HUES64 (cell line): ENCODE results near the gene CCT2.

Experiments used
- H3K27ac ChIP-seq: 2 replicates; pipeline ENCODE4 v1.7.0; 2013; ENCODE audit warnings: low read depth, low read length, inconsistent platforms
- H3K27me3 ChIP-seq: 2 replicates; pipeline ENCODE4 v1.6.1; 2013; ENCODE audit warnings: mild to moderate bottlenecking, low read length; ENCODE audit not compliant: insufficient read depth
- H3K36me3 ChIP-seq: 2 replicates; pipeline ENCODE4 v1.6.1; 2013; ENCODE audit warnings: mild to moderate bottlenecking, low read length; ENCODE audit not compliant: insufficient read depth
- H3K4me1 ChIP-seq: 2 replicates; pipeline ENCODE4 v1.6.1; 2013; ENCODE audit warnings: mild to moderate bottlenecking, low read length, moderate library complexity; ENCODE audit not compliant: insufficient read depth
- H3K4me3 ChIP-seq: 2 replicates; pipeline ENCODE4 v1.5.1; 2013; ENCODE audit warnings: mild to moderate bottlenecking, low read length, moderate library complexity
- H3K9ac ChIP-seq: 2 replicates; pipeline ENCODE4 v1.6.1; 2013; ENCODE audit warnings: mild to moderate bottlenecking, low read depth, low read length
- H3K9me3 ChIP-seq: 2 replicates; pipeline ENCODE4 v1.6.1; 2013; ENCODE audit warnings: low read depth, low read length; ENCODE audit not compliant: insufficient read depth
- WGBS: fragments of 150-250, 120-280 bp; methylation state at CpG from one replicate; pipeline ENCODE4 v1.1.7; 2013; ENCODE audit warnings: missing lambda C conversion rate; 5-methylcytosine and 5-hydroxymethylcytosine counted together

Gene CCT2

DNA sequence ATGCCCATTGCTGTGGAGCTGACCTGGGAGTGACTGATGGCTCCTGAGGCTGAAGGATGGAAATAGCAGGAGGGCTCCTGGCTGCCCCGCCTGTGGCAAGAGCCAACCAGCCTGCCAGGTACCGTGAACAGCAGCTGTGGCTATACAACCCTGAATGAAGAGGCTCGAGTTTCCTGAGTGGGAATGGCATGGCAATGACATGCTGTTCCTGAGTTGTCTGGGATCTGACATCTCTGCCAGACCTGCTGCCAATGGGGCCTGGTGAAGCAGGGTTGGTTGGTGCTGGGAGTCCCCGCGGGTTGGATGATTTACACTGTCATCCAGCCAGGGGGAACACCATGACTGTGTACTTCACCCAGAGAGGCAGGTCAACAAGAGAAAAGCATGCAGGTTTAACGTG is 57.3 kb downstream of the CCT2 start:
- Histone ChIP-seq H3K27me3 (no peaks in the 10 kb centered on the region), H3K4me3 (no peak overlapping the region), H3K9me3 (no peaks in the 10 kb centered on the region), H3K27ac (no peak overlapping the region), H3K4me1 (no peaks in the 10 kb centered on the region), H3K36me3 (no peaks in the 10 kb centered on the region), H3K9ac (no peak overlapping the region)
- WGBS: 89% methylated on average over 6 of the region's 6 CpGs

DNA sequence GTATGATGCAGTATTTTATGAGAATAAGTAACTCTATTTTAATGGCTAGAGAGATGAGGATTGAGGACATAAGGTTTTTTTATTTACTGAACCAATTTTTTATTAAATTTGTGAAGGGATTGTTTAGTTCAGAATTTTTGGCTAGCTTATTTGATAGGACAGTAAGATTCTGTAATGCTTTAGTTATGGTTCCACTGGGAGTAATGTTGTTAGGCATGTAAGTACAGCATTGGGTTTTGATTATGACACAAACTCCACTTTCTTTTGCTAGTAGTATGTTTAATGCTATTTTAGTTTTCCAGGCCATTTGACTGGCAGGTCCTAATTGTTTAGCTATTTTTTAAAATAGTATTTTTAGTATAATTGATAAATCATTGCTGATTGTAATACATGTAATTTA is 59.3 kb downstream of the CCT2 start:
- no peaks in the 10 kb centered on the region for H3K9me3 ChIP-seq
- no peak overlapping the region for H3K4me3 ChIP-seq
- H3K4me1 ChIP-seq: no peaks in the 10 kb centered on the region
- no peak overlapping the region for H3K9ac ChIP-seq
- no peaks in the 10 kb centered on the region for H3K27me3 ChIP-seq
- no peak overlapping the region for H3K27ac ChIP-seq
- no peaks in the 10 kb centered on the region for H3K36me3 ChIP-seq

DNA sequence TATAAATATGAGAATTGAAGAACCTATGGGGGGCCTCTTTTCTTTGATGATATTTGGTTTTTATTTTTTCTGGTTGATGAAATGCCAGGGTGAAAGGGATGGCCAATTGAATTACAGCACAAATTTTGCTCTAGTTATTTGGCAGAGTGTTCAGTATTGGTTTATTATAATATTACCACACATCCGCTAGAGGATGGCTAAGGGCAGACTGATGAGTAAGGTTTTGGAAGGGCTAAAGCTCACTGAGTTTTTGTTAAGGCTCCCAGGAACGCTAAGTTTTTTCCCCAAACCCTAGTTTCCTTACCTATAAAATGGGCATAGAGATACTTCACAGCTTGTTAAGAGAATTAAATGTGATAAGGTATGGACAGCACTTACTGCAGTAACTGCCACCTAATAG is 59.8 kb downstream of the CCT2 start:
- Histone ChIP-seq H3K9me3 (no peaks in the 10 kb centered on the region), H3K9ac (no peak overlapping the region), H3K4me3 (no peak overlapping the region), H3K36me3 (no peaks in the 10 kb centered on the region), H3K27me3 (no peaks in the 10 kb centered on the region), H3K4me1 (no peaks in the 10 kb centered on the region), H3K27ac (no peak overlapping the region)
- 100% methylated on average over 1 of the region's 2 CpGs for WGBS

DNA sequence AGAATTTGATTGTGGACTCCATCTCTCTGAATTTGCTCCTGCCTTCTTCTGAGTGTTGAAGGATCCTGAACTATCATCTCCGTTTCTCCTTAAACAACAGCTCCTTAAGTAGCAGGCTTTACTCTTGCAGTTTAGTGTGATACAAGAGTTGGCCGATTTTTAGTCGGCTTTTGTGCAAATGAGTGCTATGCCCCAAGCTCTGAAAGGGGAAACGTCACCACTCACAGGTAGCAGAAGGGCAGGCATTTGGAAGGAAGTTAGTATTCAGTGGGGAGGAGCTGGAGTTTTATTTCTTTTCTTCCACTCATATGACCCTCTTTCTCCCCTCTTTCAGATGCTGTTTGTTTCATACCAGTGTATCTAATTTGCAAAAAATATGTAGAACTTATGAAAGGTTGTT is 61.9 kb downstream of the CCT2 start:
- Histone ChIP-seq H3K9me3 (no peaks in the 10 kb centered on the region), H3K27ac (no peak overlapping the region), H3K36me3 (no peaks in the 10 kb centered on the region), H3K9ac (no peak overlapping the region), H3K27me3 (no peaks in the 10 kb centered on the region), H3K4me1 (no peaks in the 10 kb centered on the region), H3K4me3 (no peak overlapping the region)
- 56% methylated on average over 4 of the region's 4 CpGs for WGBS

DNA sequence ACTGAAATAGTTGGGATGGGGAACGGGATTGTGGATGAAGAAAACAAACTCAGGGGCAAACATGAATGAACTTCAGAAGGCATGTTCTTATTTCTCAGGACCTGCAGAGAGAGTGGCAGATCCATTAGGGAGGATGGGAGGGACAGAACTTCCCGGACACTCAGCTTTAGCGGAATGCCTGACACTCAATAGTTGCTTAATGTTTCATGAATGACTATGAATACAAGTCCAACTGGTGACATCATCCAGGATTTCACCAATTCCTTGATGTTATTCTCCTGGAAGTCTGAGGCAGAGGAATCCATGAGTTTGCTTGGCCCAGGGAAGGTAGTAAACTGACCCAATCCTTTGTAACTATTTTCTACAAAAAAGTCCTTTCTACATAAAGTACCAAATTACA is 63.2 kb downstream of the CCT2 start:
- Histone ChIP-seq H3K9ac (no peak overlapping the region), H3K27ac (no peak overlapping the region), H3K9me3 (no peaks in the 10 kb centered on the region), H3K4me1 (no peaks in the 10 kb centered on the region), H3K27me3 (no peaks in the 10 kb centered on the region), H3K4me3 (no peak overlapping the region), H3K36me3 (no peaks in the 10 kb centered on the region)
- WGBS: 92% methylated on average over 3 of the region's 3 CpGs

DNA sequence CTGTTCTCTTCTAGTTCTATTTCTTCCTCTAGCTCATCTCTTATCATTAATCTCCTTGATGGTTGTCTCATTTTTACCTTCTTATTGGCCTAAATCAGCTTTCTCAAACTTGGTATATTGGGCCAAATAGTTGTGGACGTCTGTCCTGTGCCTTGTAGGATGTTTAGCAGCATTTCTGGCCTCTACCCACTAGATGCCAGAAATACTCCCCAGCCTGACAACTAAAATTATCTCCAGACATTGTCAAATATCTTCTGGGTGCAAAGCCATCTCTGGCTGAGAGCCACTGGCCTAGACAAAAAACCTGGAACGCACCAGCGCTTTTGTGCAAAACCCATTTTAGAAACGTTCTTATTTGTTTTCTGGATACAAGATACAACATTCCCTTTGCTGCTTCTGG is 64.3 kb downstream of the CCT2 start:
- no peak overlapping the region for H3K27ac ChIP-seq
- H3K4me3 ChIP-seq: no peak overlapping the region
- no peaks in the 10 kb centered on the region for H3K9me3 ChIP-seq
- H3K36me3 ChIP-seq: no peaks in the 10 kb centered on the region
- H3K9ac ChIP-seq: no peak overlapping the region
- H3K4me1 ChIP-seq: no peaks in the 10 kb centered on the region
- no peaks in the 10 kb centered on the region for H3K27me3 ChIP-seq
- WGBS: 74% methylated on average over 4 of the region's 4 CpGs
